HG02943 (cell line): ENCODE measurements around the gene BTD.

Experiments
- ATAC-seq: cut with Tn5 transposase; IDR thresholded peaks from one replicate; pipeline ENCODE4 v1.9.1; 2021; ENCODE audit warnings: mild to moderate bottlenecking, low read depth, moderate library complexity; ENCODE audit not compliant: unreplicated experiment

The BTD gene, protein sequence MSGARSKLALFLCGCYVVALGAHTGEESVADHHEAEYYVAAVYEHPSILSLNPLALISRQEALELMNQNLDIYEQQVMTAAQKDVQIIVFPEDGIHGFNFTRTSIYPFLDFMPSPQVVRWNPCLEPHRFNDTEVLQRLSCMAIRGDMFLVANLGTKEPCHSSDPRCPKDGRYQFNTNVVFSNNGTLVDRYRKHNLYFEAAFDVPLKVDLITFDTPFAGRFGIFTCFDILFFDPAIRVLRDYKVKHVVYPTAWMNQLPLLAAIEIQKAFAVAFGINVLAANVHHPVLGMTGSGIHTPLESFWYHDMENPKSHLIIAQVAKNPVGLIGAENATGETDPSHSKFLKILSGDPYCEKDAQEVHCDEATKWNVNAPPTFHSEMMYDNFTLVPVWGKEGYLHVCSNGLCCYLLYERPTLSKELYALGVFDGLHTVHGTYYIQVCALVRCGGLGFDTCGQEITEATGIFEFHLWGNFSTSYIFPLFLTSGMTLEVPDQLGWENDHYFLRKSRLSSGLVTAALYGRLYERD

DNA sequence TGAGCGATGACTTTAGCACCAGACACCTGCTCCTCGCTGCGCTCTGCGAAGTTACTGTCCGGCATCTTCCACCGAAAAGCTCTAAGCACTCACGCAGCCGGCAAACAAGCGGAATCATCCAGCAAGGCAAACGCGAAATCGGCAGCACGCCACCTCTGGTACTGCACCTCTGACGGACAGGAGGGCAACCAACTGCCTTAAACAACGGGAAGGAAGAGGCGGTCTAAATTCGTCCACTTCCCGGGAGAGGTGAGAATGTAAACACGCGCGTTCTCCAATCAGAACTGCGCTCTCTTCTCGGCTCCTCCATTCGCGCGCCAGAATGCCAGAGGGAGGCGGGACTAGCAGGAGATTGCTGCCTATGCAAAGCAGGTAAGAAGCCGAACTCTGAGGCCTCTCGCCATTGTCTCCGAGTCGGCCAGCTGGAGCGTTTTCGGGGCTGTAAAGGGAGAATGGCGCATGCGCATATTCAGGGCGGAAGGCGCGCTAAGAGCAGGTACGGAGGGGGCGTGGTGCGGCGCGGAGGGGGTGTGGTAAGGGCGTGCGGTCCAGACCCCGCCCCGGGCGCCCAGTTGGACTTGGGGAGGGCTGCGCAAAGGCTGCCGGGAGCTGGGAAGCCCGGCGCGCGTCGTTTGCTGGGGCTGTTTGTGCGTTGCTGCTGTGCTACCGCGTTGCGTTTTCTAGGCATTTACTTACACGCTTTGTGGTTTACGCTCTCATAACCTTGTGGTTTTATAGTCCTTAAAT is at the start of gene BTD, which contains the start of gene HACL1:
Gene BTD, plus strand, starts transcription at position 347 of the 747 bp plus-strand sequence. CDS start 33,695 bp downstream, outside the sequence.
Gene HACL1, minus strand, starts transcription at position 171 of the 747 bp plus-strand sequence. Its CDS starts 106 bp downstream, at position 65.
- ATAC-seq = peak; percentile 94

DNA sequence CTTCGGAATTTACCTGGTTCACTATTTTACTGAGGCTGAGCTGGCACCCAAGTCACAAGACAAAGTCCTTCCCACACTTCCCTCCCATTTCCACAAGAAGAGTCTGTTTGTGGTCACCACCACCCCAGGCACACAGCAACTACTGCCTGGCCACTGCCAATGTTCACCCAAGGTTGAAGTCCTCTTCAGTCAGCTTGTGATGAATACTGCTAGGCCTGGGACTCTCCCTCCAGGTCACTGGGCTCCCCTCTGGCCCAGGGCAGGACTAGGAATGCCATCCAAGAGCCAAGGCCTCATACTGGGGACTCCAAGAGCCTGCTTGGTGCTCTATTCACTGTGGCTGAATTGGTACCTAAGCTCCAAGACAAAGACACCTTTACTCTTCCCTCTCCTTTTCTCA is 49.6 kb upstream of the BTD start:
- no peak for ATAC-seq

DNA sequence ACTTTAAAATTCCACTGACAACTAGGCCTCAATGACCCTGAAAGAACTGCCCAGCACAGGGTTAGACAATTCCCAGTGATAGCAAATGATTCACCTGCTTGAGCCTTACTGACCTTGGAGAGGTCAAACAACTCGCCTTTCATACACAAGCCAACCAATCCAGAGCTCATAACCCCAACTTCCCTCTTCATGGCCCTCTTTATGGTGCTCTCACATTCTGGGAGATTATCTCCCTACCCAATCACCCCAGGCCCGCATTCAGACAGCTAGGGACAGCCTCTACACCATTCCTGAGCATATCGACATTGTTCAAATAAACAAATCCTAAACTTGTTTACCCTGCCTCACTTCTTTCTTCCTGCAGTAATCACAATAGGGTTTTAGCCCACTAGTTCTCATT is 47.8 kb upstream of the BTD start:
- ATAC-seq = no peak

DNA sequence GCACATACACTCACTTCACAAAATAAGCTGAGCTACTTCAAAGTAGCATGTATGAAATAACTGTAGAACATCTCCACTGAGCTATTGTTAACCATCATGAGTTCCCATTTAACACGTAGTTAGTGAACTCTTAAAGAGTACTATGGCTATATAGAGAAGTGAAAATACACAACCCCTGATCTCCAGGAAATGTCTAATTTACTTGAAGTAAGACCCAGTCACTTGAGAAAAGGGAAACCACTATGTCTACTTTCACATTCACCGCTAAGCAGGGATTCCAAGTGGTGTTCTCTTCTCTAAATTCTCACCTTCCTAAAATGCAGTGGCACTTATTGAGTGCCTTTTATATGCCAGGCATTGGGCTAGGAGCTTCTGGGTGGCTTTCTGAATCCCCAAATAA is 45.0 kb upstream of the BTD start:
- ATAC-seq = peak; percentile 65

DNA sequence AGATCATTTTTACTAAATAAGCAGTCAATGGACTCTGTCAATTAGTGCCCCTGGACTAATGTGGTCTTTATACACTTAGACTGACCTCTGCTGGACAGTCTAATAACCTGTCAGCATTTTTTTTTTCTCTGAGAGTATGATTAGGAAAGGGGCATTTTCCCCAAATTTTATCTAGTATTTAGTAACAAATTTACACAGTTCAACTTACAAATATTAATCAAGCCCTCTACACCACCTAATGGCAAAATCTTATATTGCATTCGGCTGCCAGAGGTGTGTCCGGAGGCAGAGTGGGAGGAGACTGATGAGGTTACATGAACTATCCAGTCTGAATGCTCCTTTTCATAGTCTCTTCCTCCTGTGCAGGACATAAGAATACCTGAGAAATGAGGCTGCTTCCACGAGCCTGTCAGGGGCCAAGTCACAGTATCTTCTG is 44.0 kb upstream of the BTD start:
- peak; percentile 55 for ATAC-seq

DNA sequence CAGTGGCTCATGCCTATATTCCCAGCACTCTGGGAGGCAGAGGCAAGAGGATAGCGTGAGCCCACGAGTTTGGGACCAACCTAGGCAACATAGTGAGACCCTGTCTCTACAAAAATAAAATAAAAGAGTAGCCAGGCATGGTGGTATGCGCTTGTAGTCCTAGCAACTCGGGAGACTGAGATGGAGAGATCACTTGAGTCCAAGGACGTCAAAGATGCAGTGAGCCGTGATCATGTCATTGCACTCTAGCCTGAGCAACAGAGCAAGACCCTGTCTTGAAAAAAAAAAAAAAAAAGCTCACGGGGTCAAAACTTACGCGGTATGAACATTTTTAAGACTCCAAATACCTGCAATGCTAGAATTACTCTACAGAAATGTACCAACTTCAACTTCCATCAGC is 43.0 kb upstream of the BTD start:
- ATAC-seq = no peak

DNA sequence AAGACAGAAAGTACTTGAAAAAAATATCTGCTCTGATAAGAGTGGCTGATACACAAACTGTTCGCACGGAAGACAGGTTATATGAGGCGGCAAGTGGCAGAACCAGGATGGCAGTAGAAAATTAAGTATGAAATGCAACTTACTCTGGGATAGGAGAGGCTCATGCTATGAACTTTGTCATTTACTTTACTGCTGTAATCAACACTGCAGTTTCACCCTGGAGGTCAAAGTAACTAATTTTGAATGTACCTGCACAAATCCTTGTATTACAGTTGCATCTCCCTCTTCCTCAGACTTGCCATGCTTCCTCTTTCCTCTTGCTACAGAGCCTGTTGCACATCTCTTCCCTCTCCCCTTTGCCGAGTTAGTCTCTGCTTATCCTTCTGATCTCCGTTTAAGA is 39.0 kb upstream of the BTD start:
- ATAC-seq = no peak

DNA sequence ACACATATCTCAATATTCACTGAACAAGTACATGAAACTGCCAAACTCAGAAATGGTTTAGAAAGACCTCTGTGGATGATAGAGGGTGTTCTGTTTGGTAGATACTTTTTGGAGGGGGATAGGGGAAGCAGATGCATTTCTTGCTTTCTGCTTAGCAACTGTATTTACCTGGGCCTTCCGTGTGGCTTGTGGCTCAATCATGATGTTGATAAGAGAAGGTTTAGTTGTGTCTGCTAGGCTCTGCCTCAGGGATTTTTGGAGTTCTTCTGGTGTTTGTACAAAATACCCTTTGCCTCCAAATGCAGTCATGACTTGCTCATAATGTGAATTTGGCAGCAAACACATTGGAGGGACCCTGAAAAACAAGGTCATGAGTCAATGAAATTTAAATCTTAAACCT is 38.4 kb upstream of the BTD start:
- ATAC-seq = no peak

DNA sequence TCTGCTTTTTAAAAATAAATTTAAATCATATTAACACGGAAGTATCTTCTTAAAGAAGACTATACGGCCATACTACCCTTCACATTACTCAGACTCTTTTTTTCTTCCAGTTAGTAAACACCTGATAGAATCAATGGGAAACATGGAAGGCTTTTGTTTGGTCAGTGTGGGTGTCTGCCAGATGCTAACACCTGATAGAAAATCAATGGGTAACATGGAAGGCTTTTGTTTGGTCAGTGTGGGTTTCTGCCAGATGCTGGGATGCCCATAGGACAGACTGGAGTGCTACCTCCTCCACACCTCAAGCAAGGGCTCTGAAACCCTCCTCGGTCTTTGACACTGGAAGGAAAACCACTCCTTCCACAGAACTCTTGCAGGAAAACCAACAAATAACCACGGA is 29.4 kb upstream of the BTD start:
- no peak for ATAC-seq

DNA sequence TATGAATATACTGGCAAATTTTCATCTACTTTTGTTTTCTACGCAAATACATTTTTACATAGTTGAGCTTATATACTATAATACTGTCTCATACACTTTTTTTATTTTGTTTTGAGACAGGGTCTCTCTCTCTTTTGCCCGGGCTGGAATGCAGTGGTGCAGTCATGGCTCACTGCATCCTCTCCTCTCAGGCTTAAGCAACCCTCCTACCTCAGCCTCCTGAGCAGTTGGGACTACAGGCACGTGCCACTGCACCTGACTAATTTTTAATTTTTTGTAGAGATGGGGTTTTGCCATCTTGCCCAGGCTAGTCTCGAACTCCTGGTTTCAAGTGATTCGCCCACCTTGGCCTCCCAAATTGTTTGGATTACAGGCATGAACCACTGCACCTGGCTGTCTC is 26.1 kb upstream of the BTD start:
- no peak for ATAC-seq

DNA sequence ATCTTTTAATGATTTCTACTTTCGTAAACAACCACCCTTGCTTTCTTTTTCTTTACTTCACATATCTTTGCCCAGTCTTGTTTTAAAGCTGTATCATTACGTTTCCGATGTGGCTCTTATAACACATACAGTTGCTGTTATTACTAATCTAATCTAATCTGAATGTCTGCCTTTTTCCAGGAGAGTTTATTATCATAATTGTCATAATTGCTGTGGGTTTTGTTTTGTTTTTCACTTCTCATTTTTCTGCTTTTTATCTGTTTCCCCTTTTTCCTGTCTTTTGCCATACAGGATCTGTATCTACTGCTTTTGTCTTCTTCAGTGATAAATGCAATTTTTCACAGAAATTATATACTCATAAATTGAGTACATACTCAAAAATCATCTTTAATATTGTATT is 25.1 kb upstream of the BTD start:
- ATAC-seq = no peak

DNA sequence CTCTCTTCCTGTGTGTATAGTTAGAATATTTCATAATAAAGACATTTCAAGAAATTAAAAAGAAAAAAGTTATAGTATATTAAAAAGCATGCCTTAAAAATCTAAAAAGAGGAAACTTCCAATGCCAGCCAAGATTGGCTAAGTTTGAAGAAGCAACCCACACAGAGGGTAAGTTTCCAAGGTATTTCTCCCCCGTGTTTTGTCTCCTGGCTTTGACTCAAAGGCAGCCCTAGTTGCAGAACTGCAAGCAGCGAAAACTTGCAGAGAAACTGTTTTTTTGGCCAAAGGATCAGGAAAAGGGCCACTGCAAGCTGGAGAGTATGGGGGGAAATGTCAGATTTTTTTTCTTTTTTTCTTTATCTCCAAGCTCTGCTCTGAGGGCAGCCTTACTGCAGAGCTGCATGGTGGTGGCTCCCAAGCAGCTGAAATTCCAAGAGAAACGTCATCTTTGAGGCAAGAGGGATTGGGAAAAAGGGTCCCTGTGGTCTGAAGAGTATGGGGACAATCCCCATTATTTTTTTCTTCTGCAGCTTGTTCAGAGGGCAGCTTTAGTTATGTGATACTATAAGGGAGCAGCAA is 23.2 kb upstream of the BTD start:
- no peak for ATAC-seq

DNA sequence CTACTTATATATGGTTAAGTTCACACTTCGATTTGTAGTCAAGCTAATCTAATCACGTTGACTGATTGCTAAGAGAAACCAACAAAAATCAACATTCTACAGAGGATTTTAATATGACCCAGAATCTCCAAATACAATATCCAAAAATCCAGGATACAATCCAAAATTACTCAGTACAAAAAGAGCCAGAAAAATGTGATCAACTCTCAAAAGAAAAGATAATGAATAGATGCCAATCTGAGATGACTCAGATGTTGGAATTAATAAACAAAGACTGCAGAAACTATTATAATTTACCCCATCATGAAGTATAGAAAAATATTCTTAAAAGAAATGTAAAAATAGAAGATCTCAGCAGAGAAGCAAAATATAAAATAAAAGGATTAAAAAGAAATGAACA is 22.5 kb upstream of the BTD start:
- no peak for ATAC-seq

DNA sequence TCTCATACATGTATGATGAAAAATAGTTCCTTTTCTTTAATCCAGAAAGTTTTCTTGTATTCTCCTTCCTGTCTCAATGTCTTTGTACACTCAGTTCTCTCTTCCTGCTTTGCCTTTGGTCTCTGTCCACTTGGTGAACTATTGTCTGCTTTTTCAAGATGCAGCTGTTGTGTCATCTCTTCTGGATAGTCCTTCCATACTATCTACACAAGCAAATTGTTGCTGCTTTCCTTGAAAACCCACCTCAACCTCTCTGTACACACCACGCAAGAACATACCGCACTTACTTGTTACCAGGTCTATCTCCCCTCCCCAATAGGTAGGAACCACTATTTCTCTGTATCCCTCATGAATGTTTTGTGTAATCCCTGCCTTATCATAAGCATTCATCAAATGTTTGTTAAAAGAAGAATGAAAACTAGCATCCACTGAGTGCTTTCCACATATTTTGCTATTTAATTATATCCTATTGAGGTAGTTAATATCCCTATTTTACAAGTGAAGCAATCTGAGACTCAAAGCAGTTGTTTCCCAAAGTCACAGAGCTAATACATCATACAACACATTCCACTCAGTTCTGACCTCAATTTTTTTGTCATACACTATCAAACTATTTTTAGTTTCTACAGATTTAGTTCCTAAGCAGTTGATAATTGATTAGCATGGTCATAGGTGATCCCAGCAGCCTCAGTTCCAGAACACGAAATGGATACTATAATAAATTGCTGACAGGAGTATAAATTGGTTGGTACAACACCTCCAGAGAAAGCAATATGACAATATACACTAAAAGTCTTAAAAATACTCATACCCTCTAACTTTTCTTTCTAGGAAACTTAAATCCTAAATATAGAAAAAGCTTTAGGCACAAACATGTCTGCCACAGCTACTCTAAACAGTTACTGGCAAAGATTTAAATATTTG is 19.8 kb upstream of the BTD start:
- ATAC-seq = no peak

DNA sequence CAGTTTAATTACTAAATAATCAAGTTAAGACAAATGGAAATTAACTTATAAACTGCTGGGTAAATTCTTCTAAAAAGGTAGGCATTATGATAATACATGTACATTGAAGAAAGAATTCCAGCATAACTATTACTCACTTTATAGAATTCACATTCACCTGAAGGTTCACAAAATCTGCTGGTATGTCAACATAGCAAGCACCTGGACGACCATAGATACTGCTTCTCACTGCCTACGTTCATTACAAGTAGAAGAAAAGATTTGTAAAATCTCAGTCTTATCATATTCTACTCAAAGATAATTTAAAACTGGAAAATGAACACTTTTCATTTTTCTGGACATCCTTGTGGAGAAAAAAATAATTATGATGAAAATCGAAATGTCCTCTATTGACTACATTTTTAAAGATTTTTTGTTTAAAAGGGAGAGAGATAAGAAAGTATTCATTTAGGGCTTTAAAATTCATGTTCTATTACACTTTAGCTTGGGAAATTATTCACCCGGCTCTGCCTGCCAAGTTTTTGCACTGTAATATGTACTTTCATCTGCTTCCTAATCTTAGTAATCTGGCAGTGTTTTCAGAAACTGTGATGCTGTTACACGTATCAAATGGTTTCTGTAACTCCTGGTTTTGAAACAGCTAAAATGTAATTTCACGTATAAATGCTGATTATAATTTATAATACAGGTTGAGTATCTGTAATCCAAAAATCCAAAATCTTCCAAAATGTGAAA is 16.3 kb upstream of the BTD start:
- ATAC-seq = no peak

DNA sequence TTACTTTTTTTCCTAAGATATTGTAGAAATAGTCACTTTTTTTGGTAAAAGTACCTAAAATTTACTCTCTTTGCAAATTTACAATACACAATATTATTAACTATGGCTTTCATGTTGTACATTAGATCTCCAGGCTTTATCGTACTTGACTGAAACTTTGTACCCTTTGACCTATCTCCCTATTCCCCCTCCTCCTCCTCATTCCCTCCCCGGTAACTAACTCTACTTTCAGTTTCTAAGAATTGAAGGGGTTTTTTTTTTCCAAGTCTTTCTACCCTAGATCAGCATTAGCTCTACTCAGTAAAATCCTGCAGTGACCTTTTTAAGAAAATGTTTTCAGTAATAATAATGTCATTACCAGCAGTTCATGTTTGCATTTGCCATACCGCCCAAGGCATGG is 10.3 kb upstream of the BTD start:
- ATAC-seq = no peak

DNA sequence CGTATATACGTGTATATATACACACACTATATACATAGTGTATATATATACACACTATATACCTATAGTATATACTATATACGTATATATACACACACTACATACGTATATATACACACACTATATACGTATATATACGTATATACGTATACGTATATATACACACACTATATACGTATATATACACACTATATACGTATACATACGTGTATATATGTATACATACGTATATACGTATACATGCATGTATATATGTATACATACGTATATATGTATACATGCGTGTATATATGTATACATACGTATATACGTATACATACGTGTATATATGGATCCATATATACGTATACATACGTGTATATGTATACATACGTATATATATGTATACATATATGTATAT is 9.6 kb upstream of the BTD start:
- ATAC-seq = no peak

DNA sequence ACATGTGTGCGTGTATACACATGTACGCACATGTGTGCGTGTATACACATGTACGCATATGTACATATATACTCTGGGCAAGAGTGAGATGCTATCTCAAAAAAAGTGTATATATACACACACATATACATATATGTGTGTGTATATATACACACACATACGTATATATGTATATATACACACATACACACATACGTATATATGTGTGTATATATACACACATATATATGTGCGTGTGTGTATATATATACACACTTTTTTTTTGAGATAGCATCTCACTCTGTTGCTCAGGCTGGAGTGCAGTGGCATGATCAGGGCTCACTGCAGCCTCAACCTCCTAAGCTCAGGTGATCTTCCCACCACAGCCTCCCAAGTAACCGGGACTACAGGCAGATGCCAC is 8.6 kb upstream of the BTD start:
- no peak for ATAC-seq

DNA sequence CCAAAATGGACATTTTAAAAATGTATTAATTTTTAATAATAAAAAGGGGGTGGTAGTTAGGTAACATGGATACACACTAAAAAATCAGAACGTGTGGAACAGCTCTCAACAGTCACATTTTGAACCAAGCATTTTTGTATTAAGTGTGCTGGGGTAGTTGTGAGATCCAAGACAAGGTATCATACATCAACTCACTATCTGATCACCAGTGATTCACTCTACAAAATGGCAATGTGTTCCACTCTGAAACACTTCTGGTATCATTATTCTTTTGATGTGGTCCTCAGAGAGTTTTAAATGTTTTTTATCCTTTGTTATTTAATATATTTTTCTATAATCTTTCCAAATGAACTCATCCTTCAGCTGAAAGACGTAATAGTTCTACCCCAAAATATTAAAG is 5.6 kb upstream of the BTD start:
- ATAC-seq = no peak

DNA sequence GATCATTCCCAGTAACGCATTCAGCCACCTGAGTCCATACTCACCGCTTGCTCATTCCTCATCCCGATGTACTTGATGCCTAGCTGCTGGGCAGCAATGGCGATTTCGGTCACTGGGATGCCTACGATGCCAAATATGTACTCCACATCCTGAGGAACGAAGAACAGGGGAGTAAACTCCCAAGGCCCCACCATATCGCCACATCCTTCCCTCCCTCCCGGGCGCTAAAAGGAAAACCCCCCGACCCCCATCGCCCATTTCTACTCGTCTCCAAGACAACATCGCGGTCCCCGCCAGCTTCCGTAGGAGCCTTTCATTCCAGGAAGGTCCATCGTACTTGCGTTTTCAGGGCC is 523 bp upstream of the BTD start:
- peak; percentile 9 for ATAC-seq
